ENCODE results near the gene PDZRN3. TPM values are rescaled to one million over a fixed set of nuclear protein-coding genes. Genes with fewer than 3 reads are reported as not detected.
A peak's percentile ranks its signal among the peaks of the same experiment; 100 is the strongest.

Gene PDZRN3
- total and polyA plus RNA-seq, 2 experiments from 2014 or later = 42.9 to 60.5 TPM

GRCh38 chr3:73573204-73573603 is 51.5 kb downstream of the PDZRN3 start:
- WGBS (ENCODE audit: low lambda C conversion rate, missing lambda C conversion rate) = 94% methylated on average over 2 of the region's 2 CpGs
- peak overlapping the region; percentile 78 for H3K27ac ChIP-seq
- peaks cover 5% of the 10 kb centered on the region for H4K20me1 ChIP-seq (ENCODE audit: insufficient read depth, poor library complexity, severe bottlenecking)
- no peak for TF ChIP-seq EZH2phosphoT487 (IDR thresholded peaks at IDR 0.05; ENCODE audit: low read depth, severe bottlenecking, unreplicated experiment)
- no peak for TF ChIP-seq EZH2 (IDR thresholded peaks at IDR 0.05; ENCODE audit: borderline replicate concordance)
- no peaks in the 10 kb centered on the region for H3K27me3 ChIP-seq
- H3K79me2 ChIP-seq = peaks cover 72% of the 10 kb centered on the region
- H3K9me3 ChIP-seq (ENCODE audit: low read depth) = no peaks in the 10 kb centered on the region
- DNase-seq (ENCODE audit: low spot score) = no peak
- no peak overlapping the region for H3K4me3 ChIP-seq
- no peaks in the 10 kb centered on the region for H3K36me3 ChIP-seq (replicated peaks; ENCODE audit: insufficient read depth, low read depth)
- peak overlapping the region; percentile 47 for H3K4me2 ChIP-seq
- H2AFZ ChIP-seq = no peak overlapping the region
- H3K9me2 ChIP-seq (replicated peaks; ENCODE audit: insufficient read depth) = no peaks in the 10 kb centered on the region
- H3K4me1 ChIP-seq (ENCODE audit: insufficient read depth) = peaks cover 48% of the 10 kb centered on the region

DNA sequence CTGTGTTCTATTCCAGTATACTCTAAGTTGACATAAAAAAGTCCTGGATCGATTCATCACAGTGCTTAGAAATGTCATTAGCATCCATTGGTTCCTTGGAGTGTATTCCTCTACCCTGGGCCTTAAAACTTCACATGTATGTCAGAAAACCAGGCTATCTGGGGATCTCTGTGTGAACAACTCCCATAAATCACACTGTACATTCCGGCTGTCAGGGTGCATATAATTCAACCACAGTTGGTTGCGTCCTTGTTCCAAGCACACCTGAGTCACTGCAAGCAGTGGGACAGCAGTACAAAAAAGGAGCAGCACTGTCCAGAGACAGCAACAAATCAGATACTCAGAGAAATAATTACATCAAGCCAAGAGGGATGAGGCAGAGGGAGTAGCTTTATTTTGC is 52.4 kb downstream of the PDZRN3 start:
- peaks cover 44% of the 10 kb centered on the region for H3K4me1 ChIP-seq (ENCODE audit: insufficient read depth)
- WGBS (ENCODE audit: low lambda C conversion rate, missing lambda C conversion rate) = 30% methylated on average over 3 of the region's 3 CpGs
- DNase-seq (ENCODE audit: low spot score) = peak; percentile 68

DNA sequence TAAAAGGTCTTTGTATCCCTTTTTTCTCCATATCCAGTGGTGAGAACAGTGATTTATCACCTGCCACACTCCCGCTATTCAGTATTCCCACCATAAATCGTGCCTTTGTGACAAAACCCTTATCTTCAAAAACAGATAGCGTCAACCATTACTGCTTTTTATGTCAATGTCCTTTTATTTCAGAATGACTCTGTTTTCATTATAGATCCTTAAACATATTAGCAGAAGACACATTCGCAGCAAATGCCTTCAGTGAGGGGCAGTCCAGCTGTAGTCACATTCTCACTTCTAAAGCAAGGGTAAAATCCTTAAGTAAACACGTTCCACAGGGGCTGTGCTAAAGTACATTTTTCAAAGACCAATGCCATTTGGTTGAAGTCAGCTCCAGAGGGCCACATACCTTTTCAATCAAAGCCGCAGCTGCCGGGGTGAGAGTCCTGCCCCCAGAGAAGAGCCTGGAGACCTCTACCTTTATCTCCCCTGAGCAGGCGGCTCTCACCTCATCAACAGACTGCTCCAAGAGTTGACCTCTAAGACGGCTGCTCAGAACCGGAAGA is 53.4 kb downstream of the PDZRN3 start:
- Histone ChIP-seq H4K20me1 (ENCODE audit: insufficient read depth, poor library complexity, severe bottlenecking) (peaks cover 16% of the 10 kb centered on the region), H3K79me2 (peaks cover 74% of the 10 kb centered on the region), H3K4me2 (peak overlapping the region; percentile 66), H3K27ac (peak overlapping the region; percentile 78), H3K4me3 (no peak overlapping the region), H3K4me1 (ENCODE audit: insufficient read depth) (peaks cover 44% of the 10 kb centered on the region), H2AFZ (no peak overlapping the region), H3K36me3 (replicated peaks; ENCODE audit: insufficient read depth, low read depth) (no peaks in the 10 kb centered on the region), H3K27me3 (no peaks in the 10 kb centered on the region), H3K9me3 (ENCODE audit: low read depth) (no peaks in the 10 kb centered on the region), H3K9me2 (replicated peaks; ENCODE audit: insufficient read depth) (no peaks in the 10 kb centered on the region)
- 13% methylated on average over 10 of the region's 10 CpGs for WGBS (ENCODE audit: low lambda C conversion rate, missing lambda C conversion rate)
- TF ChIP-seq EZH2 (IDR thresholded peaks at IDR 0.05; ENCODE audit: borderline replicate concordance) = no peak
- TF ChIP-seq CTCF (IDR thresholded peaks at IDR 0.05; ENCODE audit: poor library complexity) = no peak
- TF ChIP-seq EZH2phosphoT487 (IDR thresholded peaks at IDR 0.05; ENCODE audit: low read depth, severe bottlenecking, unreplicated experiment) = no peak
- DNase-seq (ENCODE audit: low spot score) = peak; percentile 49

More for the DNA sequence above, 52.4 kb downstream of the PDZRN3 start:
- TF ChIP-seq EZH2 (IDR thresholded peaks at IDR 0.05; ENCODE audit: borderline replicate concordance) (no peak), CTCF (IDR thresholded peaks at IDR 0.05; ENCODE audit: poor library complexity) (no peak), EZH2phosphoT487 (IDR thresholded peaks at IDR 0.05; ENCODE audit: low read depth, severe bottlenecking, unreplicated experiment) (no peak)
- Histone ChIP-seq H3K9me2 (replicated peaks; ENCODE audit: insufficient read depth) (no peaks in the 10 kb centered on the region), H3K9me3 (ENCODE audit: low read depth) (no peaks in the 10 kb centered on the region), H3K36me3 (replicated peaks; ENCODE audit: insufficient read depth, low read depth) (no peaks in the 10 kb centered on the region), H3K4me2 (peak overlapping the region; percentile 66), H3K27ac (peak overlapping the region; percentile 78), H4K20me1 (ENCODE audit: insufficient read depth, poor library complexity, severe bottlenecking) (peaks cover 9% of the 10 kb centered on the region), H3K79me2 (peaks cover 74% of the 10 kb centered on the region), H2AFZ (no peak overlapping the region), H3K27me3 (no peaks in the 10 kb centered on the region), H3K4me3 (no peak overlapping the region)

- Histone ChIP-seq H3K27ac (peak overlapping the region; percentile 61), H3K4me3 (no peak overlapping the region), H3K4me2 (no peak overlapping the region), H3K9me3 (ENCODE audit: low read depth) (no peaks in the 10 kb centered on the region), H3K36me3 (replicated peaks; ENCODE audit: insufficient read depth, low read depth) (no peaks in the 10 kb centered on the region), H2AFZ (no peak overlapping the region), H3K9me2 (replicated peaks; ENCODE audit: insufficient read depth) (no peaks in the 10 kb centered on the region), H4K20me1 (ENCODE audit: insufficient read depth, poor library complexity, severe bottlenecking) (peaks cover 21% of the 10 kb centered on the region), H3K27me3 (no peaks in the 10 kb centered on the region), H3K79me2 (peaks cover 72% of the 10 kb centered on the region), H3K4me1 (ENCODE audit: insufficient read depth) (peaks cover 40% of the 10 kb centered on the region)
- 69% methylated on average over 8 of the region's 8 CpGs for WGBS (ENCODE audit: low lambda C conversion rate, missing lambda C conversion rate)
- TF ChIP-seq CTCF (IDR thresholded peaks at IDR 0.05; ENCODE audit: poor library complexity) (no peak), EZH2 (IDR thresholded peaks at IDR 0.05; ENCODE audit: borderline replicate concordance) (no peak), EZH2phosphoT487 (IDR thresholded peaks at IDR 0.05; ENCODE audit: low read depth, severe bottlenecking, unreplicated experiment) (no peak)
- DNase-seq (ENCODE audit: low spot score) = peak; percentile 46
Measured at GRCh38 chr3:73569246-73569760, 55.4 kb downstream of the PDZRN3 start.
